ENCODE results near the gene REEP1. TPM values are rescaled to one million over a fixed set of nuclear protein-coding genes. Genes with fewer than 3 reads are reported as not detected.
A peak's percentile ranks its signal among the peaks of the same experiment; 100 is the strongest.

The REEP1 gene
- total and polyA plus RNA-seq, 2 experiments from 2014 or later, result not detected

DNA sequence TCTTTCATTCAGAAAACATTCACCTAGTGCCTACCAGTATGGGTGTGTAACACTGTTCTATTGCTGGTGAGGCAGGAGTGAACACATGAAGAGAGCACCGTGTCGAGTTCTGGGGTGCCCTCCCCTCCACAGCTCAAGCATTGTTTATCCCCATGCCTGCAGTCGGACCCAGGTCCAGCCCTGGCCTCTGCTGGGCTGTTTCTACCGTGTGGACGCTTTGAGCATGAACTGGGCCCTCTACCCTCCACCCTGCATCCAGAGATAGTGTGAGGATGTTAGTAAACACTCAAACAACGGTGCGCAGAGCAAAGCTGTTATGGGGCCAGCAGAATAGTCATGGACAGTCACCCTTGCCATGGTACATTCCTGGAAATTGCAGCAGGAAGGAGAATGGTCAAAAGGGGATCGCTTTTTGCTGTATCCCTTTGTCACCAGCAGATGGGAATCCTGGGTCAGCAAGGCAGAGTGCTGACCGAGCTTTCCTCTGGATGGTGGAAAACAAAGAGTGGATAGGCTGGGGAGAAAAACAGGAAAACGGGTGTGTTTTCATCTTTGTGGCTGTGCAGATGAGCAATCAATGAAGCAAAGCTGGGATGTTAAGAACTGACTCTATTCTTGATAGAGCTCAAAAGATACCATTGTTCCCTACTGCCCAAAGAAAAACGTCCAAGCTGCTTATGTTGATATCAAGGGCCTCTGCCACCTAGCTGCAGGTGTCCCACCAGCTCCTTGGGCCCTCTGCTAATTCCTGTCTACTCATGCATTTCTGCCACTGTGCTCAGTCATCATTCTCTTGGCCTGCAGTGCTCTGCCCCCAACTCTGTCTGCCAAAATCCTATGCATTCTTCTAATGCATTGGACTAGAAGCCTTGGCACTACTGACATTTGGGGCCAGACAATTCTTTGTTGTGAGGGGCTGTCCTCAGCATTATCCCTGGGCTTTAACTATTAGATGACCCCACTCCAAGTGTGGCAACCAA, 38.7 kb downstream of the REEP1 start:
- Histone ChIP-seq H3K27ac (no peak overlapping the region), H3F3A (ENCODE audit: insufficient read depth) (no peaks in the 10 kb centered on the region), H3K4me3 (no peak overlapping the region), H3K4me2 (ENCODE audit: unreplicated experiment) (no peak overlapping the region), H3K36me3 (ENCODE audit: low read depth) (no peaks in the 10 kb centered on the region), H3K9me2 (ENCODE audit: insufficient read depth) (no peaks in the 10 kb centered on the region), H3K9me3 (ENCODE audit: low read depth) (no peaks in the 10 kb centered on the region), H2AFZ (no peak overlapping the region), H3K27me3 (replicated peaks; ENCODE audit: insufficient read depth) (peaks cover 6% of the 10 kb centered on the region), H3K4me1 (ENCODE audit: insufficient read depth) (no peaks in the 10 kb centered on the region), H3K79me2 (ENCODE audit: insufficient read depth) (no peaks in the 10 kb centered on the region), H4K20me1 (ENCODE audit: insufficient read depth) (no peaks in the 10 kb centered on the region), H3K9ac (no peak overlapping the region)
- peak; percentile 40 for DNase-seq
- TF ChIP-seq EZH2 (IDR thresholded peaks at IDR 0.05; ENCODE audit: insufficient read depth, poor library complexity, severe bottlenecking), result no peak
- no peak for TF ChIP-seq EZH2phosphoT487 (IDR thresholded peaks at IDR 0.05; ENCODE audit: insufficient read depth, low read depth)
- in situ Hi-C loops (cut with MboI), result no loop called here
- 25% methylated on average over 11 of the region's 11 CpGs for WGBS, 2 experiments (ENCODE audit: low coverage in 1 of 2, low lambda C conversion rate in 2 of 2, missing lambda C conversion rate in 2 of 2)

DNA sequence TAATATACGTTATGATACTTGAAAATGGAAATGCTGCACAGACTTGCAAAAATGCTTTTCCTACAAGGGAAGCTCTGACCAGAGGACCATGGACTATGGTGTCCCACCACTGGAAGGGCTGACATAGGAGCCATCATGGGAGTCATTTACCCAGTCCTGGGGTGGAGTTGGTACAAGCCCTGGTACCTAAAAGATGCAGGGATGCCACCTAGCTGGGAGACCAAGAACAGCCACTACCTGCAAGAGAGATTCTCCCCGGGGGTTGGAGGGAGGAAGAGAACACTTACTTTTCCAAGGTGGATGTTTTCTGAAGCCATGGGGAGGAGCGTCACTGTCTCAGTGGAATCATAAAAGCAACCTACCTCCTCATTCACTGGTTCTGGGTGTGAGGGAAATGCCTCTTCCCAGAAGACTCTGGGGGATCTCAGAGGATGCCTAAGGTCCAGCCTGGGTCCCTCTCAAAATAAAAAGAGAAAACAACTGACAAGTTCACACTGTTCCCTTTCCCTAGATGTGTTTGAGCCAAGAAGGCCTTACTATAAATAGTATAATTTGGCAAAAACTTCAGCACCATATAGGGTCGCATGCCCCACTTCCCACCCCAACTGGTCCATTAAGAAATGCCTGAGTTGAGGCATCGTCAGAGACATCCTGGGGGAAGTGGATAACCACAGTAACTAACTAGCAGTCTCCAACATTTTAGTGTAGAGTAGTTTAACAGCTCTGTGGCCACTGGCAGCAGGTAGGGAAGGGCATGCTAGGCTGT, 39.9 kb downstream of the REEP1 start:
- in situ Hi-C loops (cut with MboI), result no loop called here
- no peaks in the 10 kb centered on the region for H4K20me1 ChIP-seq (ENCODE audit: insufficient read depth)
- no peak overlapping the region for H3K4me2 ChIP-seq (ENCODE audit: unreplicated experiment)
- no peaks in the 10 kb centered on the region for H3K79me2 ChIP-seq (ENCODE audit: insufficient read depth)
- DNase-seq, result peak; percentile 9
- H3K9me2 ChIP-seq (ENCODE audit: insufficient read depth), result no peaks in the 10 kb centered on the region
- no peaks in the 10 kb centered on the region for H3F3A ChIP-seq (ENCODE audit: insufficient read depth)
- no peaks in the 10 kb centered on the region for H3K4me1 ChIP-seq (ENCODE audit: insufficient read depth)
- TF ChIP-seq EZH2phosphoT487 (IDR thresholded peaks at IDR 0.05; ENCODE audit: insufficient read depth, low read depth) (no peak), EZH2 (IDR thresholded peaks at IDR 0.05; ENCODE audit: insufficient read depth, poor library complexity, severe bottlenecking) (no peak)
- no peak overlapping the region for H3K4me3 ChIP-seq
- peaks cover 6% of the 10 kb centered on the region for H3K27me3 ChIP-seq (replicated peaks; ENCODE audit: insufficient read depth)
- H3K9ac ChIP-seq, result no peak overlapping the region
- 54 to 71% methylated on average over 5 of the region's 5 CpGs for WGBS, 2 experiments (ENCODE audit: low coverage in 1 of 2, low lambda C conversion rate in 2 of 2, missing lambda C conversion rate in 2 of 2)
- H3K36me3 ChIP-seq (ENCODE audit: low read depth), result no peaks in the 10 kb centered on the region
- H2AFZ ChIP-seq, result no peak overlapping the region
- no peaks in the 10 kb centered on the region for H3K9me3 ChIP-seq (ENCODE audit: low read depth)
- no peak overlapping the region for H3K27ac ChIP-seq

DNA sequence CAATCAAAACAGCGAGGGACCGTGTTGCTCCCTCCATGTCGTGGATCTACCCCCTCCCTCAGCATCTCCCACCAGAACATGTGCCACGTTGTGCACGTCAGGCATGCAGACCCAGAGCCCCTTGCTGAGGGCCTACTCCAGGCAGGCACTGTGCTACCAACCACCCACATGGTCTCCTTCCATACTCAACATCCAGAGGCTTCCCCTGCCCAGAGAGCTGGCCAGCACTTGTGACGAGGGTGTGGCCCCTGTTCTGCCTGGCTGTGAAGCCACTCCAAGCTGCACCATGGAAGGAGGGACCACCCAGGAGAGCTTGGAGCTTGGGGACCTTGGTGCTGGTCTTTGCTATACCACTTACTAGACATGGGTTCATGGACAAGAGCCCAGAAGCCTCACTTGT, 40.5 kb downstream of the REEP1 start:
- H3F3A ChIP-seq (ENCODE audit: insufficient read depth), result no peaks in the 10 kb centered on the region
- TF ChIP-seq EZH2phosphoT487 (IDR thresholded peaks at IDR 0.05; ENCODE audit: insufficient read depth, low read depth), result no peak
- no peak for TF ChIP-seq EZH2 (IDR thresholded peaks at IDR 0.05; ENCODE audit: insufficient read depth, poor library complexity, severe bottlenecking)
- no peak overlapping the region for H2AFZ ChIP-seq
- no peak overlapping the region for H3K4me2 ChIP-seq (ENCODE audit: unreplicated experiment)
- no peaks in the 10 kb centered on the region for H3K36me3 ChIP-seq (ENCODE audit: low read depth)
- H3K9ac ChIP-seq, result no peak overlapping the region
- H3K27me3 ChIP-seq (replicated peaks; ENCODE audit: insufficient read depth), result peaks cover 6% of the 10 kb centered on the region
- in situ Hi-C loops (cut with MboI), result no loop called here
- 35 to 45% methylated on average over 6 of the region's 6 CpGs for WGBS, 2 experiments (ENCODE audit: low coverage in 1 of 2, low lambda C conversion rate in 2 of 2, missing lambda C conversion rate in 2 of 2)
- DNase-seq, result no peak
- no peaks in the 10 kb centered on the region for H3K4me1 ChIP-seq (ENCODE audit: insufficient read depth)
- no peaks in the 10 kb centered on the region for H3K9me3 ChIP-seq (ENCODE audit: low read depth)
- H3K27ac ChIP-seq, result no peak overlapping the region
- H3K79me2 ChIP-seq (ENCODE audit: insufficient read depth), result no peaks in the 10 kb centered on the region
- H4K20me1 ChIP-seq (ENCODE audit: insufficient read depth), result no peaks in the 10 kb centered on the region
- H3K4me3 ChIP-seq, result no peak overlapping the region
- H3K9me2 ChIP-seq (ENCODE audit: insufficient read depth), result no peaks in the 10 kb centered on the region

- Histone ChIP-seq H3K9ac (no peak overlapping the region), H3K27me3 (replicated peaks; ENCODE audit: insufficient read depth) (peaks cover 11% of the 10 kb centered on the region), H3K79me2 (ENCODE audit: insufficient read depth) (no peaks in the 10 kb centered on the region), H3K9me3 (ENCODE audit: low read depth) (no peaks in the 10 kb centered on the region), H3K4me2 (ENCODE audit: unreplicated experiment) (no peak overlapping the region), H3K27ac (no peak overlapping the region), H3K9me2 (ENCODE audit: insufficient read depth) (no peaks in the 10 kb centered on the region), H3K4me1 (ENCODE audit: insufficient read depth) (no peaks in the 10 kb centered on the region), H2AFZ (no peak overlapping the region), H4K20me1 (ENCODE audit: insufficient read depth) (no peaks in the 10 kb centered on the region), H3K4me3 (no peak overlapping the region), H3F3A (ENCODE audit: insufficient read depth) (no peaks in the 10 kb centered on the region), H3K36me3 (ENCODE audit: low read depth) (no peaks in the 10 kb centered on the region)
- no peak for TF ChIP-seq EZH2 (IDR thresholded peaks at IDR 0.05; ENCODE audit: insufficient read depth, poor library complexity, severe bottlenecking)
- TF ChIP-seq EZH2phosphoT487 (IDR thresholded peaks at IDR 0.05; ENCODE audit: insufficient read depth, low read depth), result no peak
- in situ Hi-C loops (cut with MboI), result no loop called here
- 45 to 52% methylated on average over 8 of the region's 8 CpGs for WGBS, 2 experiments (ENCODE audit: low coverage in 1 of 2, low lambda C conversion rate in 2 of 2, missing lambda C conversion rate in 2 of 2)
- DNase-seq, result no peak
These were observed 42.4 kb downstream of the REEP1 start for GRCh38 chr2:86295066-86295465.
